SK-N-MC (cell line): ENCODE measurements around the gene RIMBP2.

Source experiments
- EZH2 ChIP-seq: fragments of 200-600 bp; sonication (generic); IDR thresholded peaks from one replicate; pipeline ENCODE4 v1.6.1; 2017; ENCODE audit warnings: antibody characterized with exemption
- POLR2AphosphoS5 ChIP-seq: IDR thresholded peaks from 2 replicates; pipeline ENCODE4 v1.6.1; 2012; ENCODE audit warnings: mild to moderate bottlenecking, low read depth, low read length, borderline replicate concordance

- no peak for TF ChIP-seq EZH2
- TF ChIP-seq POLR2AphosphoS5 = no peak
Observed at GRCh38 chr12:130613131-130613530, 103.0 kb downstream of the RIMBP2 start.
